ENCODE results near the gene TRIM59. TPM values are rescaled to one million over a fixed set of nuclear protein-coding genes. Genes with fewer than 3 reads are reported as not detected.
A peak's percentile ranks its signal among the peaks of the same experiment; 100 is the strongest.

TRIM59 gene
- total and polyA plus RNA-seq, 2 of the 4 experiments (the other 2 are of a cell fraction): 8.0 to 65.4 TPM

DNA sequence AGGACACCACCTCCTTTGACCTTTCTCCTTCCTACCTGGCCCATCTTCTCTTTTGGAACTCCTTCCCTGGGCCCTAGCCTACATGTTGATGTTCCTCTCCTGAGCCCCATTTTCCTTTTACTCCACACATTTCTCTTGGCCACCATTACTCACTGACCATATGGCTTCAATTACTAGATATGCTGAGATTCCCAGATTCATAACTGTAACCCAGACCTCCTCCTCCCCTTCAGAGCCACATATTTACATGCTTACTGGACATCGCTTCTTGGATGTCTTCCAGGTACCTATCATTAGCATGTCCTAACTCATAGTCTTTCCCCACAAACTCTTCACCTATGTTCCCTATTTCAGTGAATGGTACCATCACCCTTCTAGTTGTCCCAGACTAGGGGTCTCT is 24.4 kb upstream of the TRIM59 start:
- Histone ChIP-seq H4K91ac (ENCODE audit: insufficient read depth, low read depth, low read length) (peak overlapping the region; percentile 48; the same call in 1 of the 2 replicates), H2BK5ac (ENCODE audit: low read depth, low read length, poor library complexity, severe bottlenecking) (peak overlapping the region; percentile 77), H2BK20ac (ENCODE audit: low read depth, low read length) (peak overlapping the region; percentile 74), H3K14ac (replicated peaks; ENCODE audit: low read depth, low read length) (peak overlapping the region; percentile 20), H2AK9ac (replicated peaks; ENCODE audit: low read depth, low read length, poor library complexity) (no peak overlapping the region), H4K8ac (ENCODE audit: low read depth in 2 of 2, low read length in 2 of 2) (peak overlapping the region in 1 of 2 experiments; percentile 74; a peak in 2 of 4 replicates), H3K9me1 (ENCODE audit: insufficient read depth, low read length) (peaks cover 11% of the 10 kb centered on the region), H3K4me2 (ENCODE audit: low read depth, low read length) (peak overlapping the region; percentile 41; the same call in 1 of the 2 replicates), H3K79me1 (ENCODE audit: low read depth in 1 of 2, low read length in 2 of 2) (no peaks in the 10 kb centered on the region; a peak in 1 of 4 replicates), H2AFZ (replicated peaks; ENCODE audit: low read length, poor library complexity) (peak overlapping the region; percentile 9), H2BK120ac (ENCODE audit: low read depth, low read length) (peak overlapping the region; percentile 81), H3K27ac (ENCODE audit: insufficient read depth, low read length) (no peak overlapping the region), H3K4me1 (ENCODE audit: control insufficient read depth, insufficient read depth, low read length) (peaks cover 20% of the 10 kb centered on the region), H3K4ac (ENCODE audit: low read depth, low read length) (peak overlapping the region; percentile 59), H3K56ac (ENCODE audit: extremely low read depth, insufficient read depth, low read length) (no peak overlapping the region), H3K27me3 (ENCODE audit: control insufficient read depth, insufficient read depth, low read length) (no peaks in the 10 kb centered on the region), H3K4me3 (ENCODE audit: insufficient read depth, low read depth, low read length) (no peak overlapping the region), H3K36me3 (ENCODE audit: control insufficient read depth, insufficient read depth, low read length) (no peaks in the 10 kb centered on the region), H3K18ac (ENCODE audit: low read depth, low read length) (peak overlapping the region; percentile 63; the same call in 1 of the 2 replicates), H2AK5ac (ENCODE audit: low read depth, low read length) (peak overlapping the region; percentile 33), H4K20me1 (ENCODE audit: insufficient read depth, low read length) (no peaks in the 10 kb centered on the region), H2BK15ac (ENCODE audit: low read depth, low read length) (peak overlapping the region; percentile 43; the same call in 2 of the 3 replicates), H3K23ac (ENCODE audit: low read depth, low read length) (peak overlapping the region; percentile 29), H3K9ac (ENCODE audit: low read depth, low read length) (no peak overlapping the region), H3K9me3 (ENCODE audit: control insufficient read depth, insufficient read depth, low read length) (peaks cover 8% of the 10 kb centered on the region), H4K5ac (ENCODE audit: low read depth, low read length) (peak overlapping the region; percentile 65; the same call in 1 of the 2 replicates)
- TF ChIP-seq RFX5 (IDR thresholded peaks at IDR 0.05; ENCODE audit: low read depth, low read length): no peak
- no peak for TF ChIP-seq SMC3 (IDR thresholded peaks at IDR 0.05; ENCODE audit: low read depth, low read length)
- TF ChIP-seq MAZ (IDR thresholded peaks at IDR 0.05; ENCODE audit: borderline replicate concordance, low read depth, low read length): no peak
- TF ChIP-seq NFE2L2 (IDR thresholded peaks at IDR 0.05; ENCODE audit: low read depth, low read length): no peak
- no peak for TF ChIP-seq RCOR1 (IDR thresholded peaks at IDR 0.05; ENCODE audit: insufficient replicate concordance, low read length)
- TF ChIP-seq POLR2A (IDR thresholded peaks at IDR 0.05; ENCODE audit: low read depth, low read length): no peak
- POLR2A ChIA-PET (ENCODE audit: unreplicated experiment): no interaction called here
- DNase-seq (peak; percentile 97), ATAC-seq (ENCODE audit: low read depth) (peak; percentile 78)
- 0% methylated on average over 1 of the region's 1 CpG; no CpG with 5 or more reads in 1 of the 2 experiments for WGBS, 2 experiments (ENCODE audit: extremely low coverage in 2 of 2, insufficient read length in 1 of 2)
- intact Hi-C loops (cut with micrococcal nuclease) (no loop called here), dilution Hi-C loops (cut with HindIII; ENCODE audit: low sequenced_read_pairs, unreplicated experiment) (no loop called here), in situ Hi-C loops (cut with MboI; ENCODE audit: low sequenced_read_pairs) (no loop called here)
- BruUV-seq (replicated peaks): no TSS peak
- CTCF ChIA-PET: no interaction called here
